Mesenchymal stem cell (in vitro differentiated cells and primary cell): ENCODE measurements around the gene ELP5.
"Not testable (repeated sequence)": the region's sequence is repeated elsewhere in the genome, so short reads cannot be mapped to it uniquely, and the experiment has no call there.

Experiments used
- DNase-seq: peaks from one replicate; pipeline ENCODE4 v3.0.0-alpha.2; 2013
- H2AFZ ChIP-seq: one replicate; pipeline ENCODE4 v1.6.1; 2013; ENCODE audit warnings: low read depth, mild to moderate bottlenecking, control low read depth, inconsistent platforms, low read length, moderate library complexity
- H2AK5ac ChIP-seq: 2 replicates; pipeline ENCODE4 v1.6.1; 2013; ENCODE audit warnings: low read length, moderate library complexity, mild to moderate bottlenecking, inconsistent platforms; ENCODE audit not compliant: severe bottlenecking
- H2BK120ac ChIP-seq: one replicate; pipeline ENCODE4 v1.6.1; 2013; ENCODE audit warnings: low read depth, mild to moderate bottlenecking, inconsistent platforms, low read length, moderate library complexity
- H2BK12ac ChIP-seq, 2 experiments: one replicate each; pipeline ENCODE4 v1.6.1; 2013; ENCODE audit warnings: inconsistent platforms in 2 of 2, low read length in 2 of 2, mild to moderate bottlenecking in 2 of 2, moderate library complexity in 2 of 2, control low read depth in 1 of 2
- H2BK15ac ChIP-seq: one replicate; pipeline ENCODE4 v1.6.1; 2013; ENCODE audit warnings: mild to moderate bottlenecking, low read depth, inconsistent platforms; ENCODE audit not compliant: poor library complexity, severe bottlenecking
- H2BK5ac ChIP-seq: 2 replicates; pipeline ENCODE4 v1.6.1; 2013; ENCODE audit warnings: low read depth, mild to moderate bottlenecking, low read length, control low read depth, inconsistent platforms; ENCODE audit not compliant: poor library complexity, severe bottlenecking
- H3K14ac ChIP-seq, 2 experiments: one replicate each; pipeline ENCODE4 v1.6.1; 2013; ENCODE audit warnings: inconsistent platforms in 2 of 2, low read length in 2 of 2, control low read depth in 1 of 2, mild to moderate bottlenecking in 1 of 2, moderate library complexity in 1 of 2
- H3K18ac ChIP-seq, 2 experiments: one replicate each; pipeline ENCODE4 v1.6.1; 2013; ENCODE audit warnings: inconsistent platforms in 2 of 2, low read length in 2 of 2, control low read depth in 1 of 2, low read depth in 1 of 2, mild to moderate bottlenecking in 1 of 2
- H3K23ac ChIP-seq, 2 experiments: one replicate each; pipeline ENCODE4 v1.6.1; 2013; ENCODE audit warnings: inconsistent platforms in 2 of 2, low read length in 2 of 2, mild to moderate bottlenecking in 2 of 2, moderate library complexity in 2 of 2, control low read depth in 1 of 2
- H3K27ac ChIP-seq: 2 replicates; pipeline ENCODE4 v1.5.1; 2013; ENCODE audit warnings: mild to moderate bottlenecking, moderate library complexity, low read length, control low read depth, inconsistent platforms; ENCODE audit not compliant: poor library complexity, severe bottlenecking
- H3K27me3 ChIP-seq, 2 experiments: 2 replicates each; pipeline versions ENCODE4 v1.6.1 to v1.7.0; 2013; ENCODE audit warnings: low read length in 2 of 2, mild to moderate bottlenecking in 2 of 2, moderate library complexity in 2 of 2, control low read depth in 1 of 2, inconsistent platforms in 1 of 2; ENCODE audit not compliant: control insufficient read depth in 1 of 2, insufficient read depth in 1 of 2
- H3K36me3 ChIP-seq, 2 experiments: 2 replicates each; pipeline versions ENCODE4 v1.6.1 to v1.7.0; 2013; ENCODE audit warnings: low read length in 2 of 2, control low read depth in 1 of 2, inconsistent platforms in 1 of 2, low read depth in 1 of 2, mild to moderate bottlenecking in 1 of 2; ENCODE audit not compliant: insufficient read depth in 2 of 2, control insufficient read depth in 1 of 2
- H3K4ac ChIP-seq, 2 experiments: one replicate each; pipeline ENCODE4 v1.6.1; 2013; ENCODE audit warnings: inconsistent platforms in 2 of 2, low read length in 2 of 2, mild to moderate bottlenecking in 2 of 2, moderate library complexity in 2 of 2, control low read depth in 1 of 2, low read depth in 1 of 2
- H3K4me1 ChIP-seq: 2 replicates; pipeline ENCODE4 v1.6.1; 2013; ENCODE audit warnings: low read depth, low read length, control low read depth; ENCODE audit not compliant: control insufficient read depth, insufficient read depth
- H3K4me2 ChIP-seq: 2 replicates; pipeline ENCODE4 v1.6.1; 2013; ENCODE audit warnings: low read length, mild to moderate bottlenecking, inconsistent platforms; ENCODE audit not compliant: poor library complexity, severe bottlenecking
- H3K4me3 ChIP-seq, 2 experiments: 2 replicates each; pipeline versions ENCODE4 v1.5.1 to v1.7.0; 2013; ENCODE audit warnings: low read length in 2 of 2, mild to moderate bottlenecking in 2 of 2, control low read depth in 1 of 2, low read depth in 1 of 2; ENCODE audit not compliant: insufficient read depth in 1 of 2
- H3K79me1 ChIP-seq: replicated peaks from 2 replicates; pipeline ENCODE4 v1.6.1; 2013; ENCODE audit warnings: mild to moderate bottlenecking, control low read depth, low read length, inconsistent platforms; ENCODE audit not compliant: poor library complexity, severe bottlenecking
- H3K9ac ChIP-seq: 2 replicates; pipeline ENCODE4 v1.7.0; 2013; ENCODE audit warnings: mild to moderate bottlenecking, low read length, moderate library complexity
- H3K9me3 ChIP-seq: 2 replicates; pipeline ENCODE4 v1.7.0; 2013; ENCODE audit warnings: mild to moderate bottlenecking, low read length; ENCODE audit not compliant: control insufficient read depth
- H4K8ac ChIP-seq: one replicate; pipeline ENCODE4 v1.6.1; 2013; ENCODE audit warnings: inconsistent platforms, mild to moderate bottlenecking, low read length, moderate library complexity
- H4K91ac ChIP-seq: one replicate; pipeline ENCODE4 v1.6.1; 2013; ENCODE audit warnings: mild to moderate bottlenecking, low read length, inconsistent platforms
- WGBS: methylation state at CpG from one replicate; pipeline ENCODE4 v1.1.7; 2013; ENCODE audit warnings: mixed read lengths; 5-methylcytosine and 5-hydroxymethylcytosine counted together

ELP5 gene

GRCh38 chr17:7242717-7243452, 9.1 kb upstream of the ELP5 start:
- Histone ChIP-seq H3K27ac (peak overlapping the region; percentile 98), H2BK5ac (peak overlapping the region; percentile 14), H3K79me1 (peaks cover 14% of the 10 kb centered on the region), H2AFZ (peak overlapping the region; percentile 78), H4K8ac (peak overlapping the region; percentile 54), H3K4me1 (peaks cover 15% of the 10 kb centered on the region), H2BK12ac (peak overlapping the region; percentile 20 to 45), H3K4me2 (peak overlapping the region; percentile 91), H4K91ac (peak overlapping the region; percentile 4), H2BK120ac (peak overlapping the region; percentile 21), H2BK15ac (no peak overlapping the region), H3K23ac (peak overlapping the region in 1 of 2 experiments; percentile 84), H3K4me3 (peak overlapping the region; percentile 89 to 98), H3K4ac (peak overlapping the region; percentile 36 to 96), H3K9me3 (no peaks in the 10 kb centered on the region), H3K36me3 (peaks cover 32 to 47% of the 10 kb centered on the region in 2 experiments), H3K18ac (peak overlapping the region; percentile 68 to 90), H3K27me3 (no peaks in the 10 kb centered on the region), H3K14ac (peak overlapping the region in 1 of 2 experiments; percentile 80), H3K9ac (peak overlapping the region; percentile 97), H2AK5ac (peak overlapping the region; percentile 31)
- 1% methylated on average over 48 of the region's 49 CpGs for WGBS
- peak; percentile 97 for DNase-seq

GRCh38 chr17:7243453-7243729, 8.6 kb upstream of the ELP5 start:
- 69% methylated on average over 2 of the region's 2 CpGs for WGBS
- Histone ChIP-seq H4K8ac (peak overlapping the region; percentile 41), H3K9ac (peak overlapping the region; percentile 97), H3K79me1 (peaks cover 14% of the 10 kb centered on the region), H4K91ac (no peak overlapping the region), H3K4me2 (peak overlapping the region; percentile 91), H3K14ac (peak overlapping the region in 1 of 2 experiments; percentile 80), H2BK120ac (peak overlapping the region; percentile 12), H2AK5ac (peak overlapping the region; percentile 31), H3K23ac (peak overlapping the region in 1 of 2 experiments; percentile 84), H3K4ac (peak overlapping the region; percentile 36 to 96), H2BK5ac (no peak overlapping the region), H3K4me1 (peaks cover 15% of the 10 kb centered on the region), H3K4me3 (peak overlapping the region; percentile 89 to 98), H3K36me3 (peaks cover 32 to 47% of the 10 kb centered on the region in 2 experiments), H3K18ac (peak overlapping the region in 1 of 2 experiments; percentile 90), H2BK12ac (peak overlapping the region; percentile 20 to 45), H3K27ac (peak overlapping the region; percentile 47), H2AFZ (no peak overlapping the region), H2BK15ac (no peak overlapping the region), H3K9me3 (no peaks in the 10 kb centered on the region), H3K27me3 (no peaks in the 10 kb centered on the region)
- DNase-seq: no peak

GRCh38 chr17:7243838-7244237, 8.2 kb upstream of the ELP5 start:
- peak overlapping the region in 1 of 2 experiments; percentile 89 for H3K4me3 ChIP-seq
- not testable (repeated sequence) for H3K14ac ChIP-seq, DNase-seq, H3K4me2 ChIP-seq, H2BK12ac ChIP-seq, H3K9me3 ChIP-seq, H3K27me3 ChIP-seq, H3K18ac ChIP-seq, H4K91ac ChIP-seq, H2BK120ac ChIP-seq, H2AK5ac ChIP-seq, H2AFZ ChIP-seq, H3K23ac ChIP-seq, H2BK15ac ChIP-seq, H3K4ac ChIP-seq, H2BK5ac ChIP-seq, H3K27ac ChIP-seq
- peaks cover 16% of the 10 kb centered on the region for H3K4me1 ChIP-seq
- peaks cover 32 to 47% of the 10 kb centered on the region in 2 experiments for H3K36me3 ChIP-seq
- peaks cover 14% of the 10 kb centered on the region for H3K79me1 ChIP-seq
- peak overlapping the region; percentile 97 for H3K9ac ChIP-seq
- H4K8ac ChIP-seq: peak overlapping the region; percentile 51
- WGBS: 88% methylated on average over 10 of the region's 10 CpGs

- H3K4me1 ChIP-seq: peaks cover 19% of the 10 kb centered on the region
- H3K27ac ChIP-seq: no peak overlapping the region
- H3K79me1 ChIP-seq: peaks cover 13% of the 10 kb centered on the region
- H4K8ac ChIP-seq: no peak overlapping the region
- H4K91ac ChIP-seq: no peak overlapping the region
- H3K23ac ChIP-seq: no peak overlapping the region
- peak overlapping the region; percentile 12 for H3K9ac ChIP-seq
- no peak overlapping the region for H2AK5ac ChIP-seq
- H3K14ac ChIP-seq: no peak overlapping the region
- peaks cover 23 to 30% of the 10 kb centered on the region in 2 experiments for H3K36me3 ChIP-seq
- H3K4me2 ChIP-seq: no peak overlapping the region
- H3K4me3 ChIP-seq: no peak overlapping the region
- H2AFZ ChIP-seq: no peak overlapping the region
- no peak overlapping the region for H2BK120ac ChIP-seq
- no peaks in the 10 kb centered on the region for H3K27me3 ChIP-seq
- no peak overlapping the region for H3K4ac ChIP-seq
- no peak overlapping the region for H2BK12ac ChIP-seq
- H2BK15ac ChIP-seq: no peak overlapping the region
- DNase-seq: no peak
- no peak overlapping the region for H2BK5ac ChIP-seq
- no peak overlapping the region for H3K18ac ChIP-seq
- H3K9me3 ChIP-seq: no peaks in the 10 kb centered on the region
- 96% methylated on average over 3 of the region's 5 CpGs for WGBS
These were observed 5.2 kb upstream of the ELP5 start for GRCh38 chr17:7246779-7247178.
